NCI-H446 (cell line): ENCODE data around the gene TFRC.
"Not testable (repeated sequence)": the region's sequence is repeated elsewhere in the genome, so short reads cannot be mapped to it uniquely, and the experiment has no call there.

ENCODE experiments used
- DNase-seq, 2 experiments: peaks; one replicate each; lab custom pipeline; 2025; lab: John Stamatoyannopoulos, UW

Gene TFRC

GRCh38 chr3:196004359-196005052, 77.4 kb downstream of the TFRC start:
- not testable (repeated sequence) for DNase-seq

- DNase-seq: no peak
These were observed 78.3 kb downstream of the TFRC start for GRCh38 chr3:196003611-196004010.

- DNase-seq: not testable (repeated sequence)
These were observed 79.2 kb downstream of the TFRC start for GRCh38 chr3:196002721-196003120.

GRCh38 chr3:196001240-196001639, 80.7 kb downstream of the TFRC start:
- DNase-seq: not testable (repeated sequence)

GRCh38 chr3:196000360-196000950, 81.4 kb downstream of the TFRC start:
- DNase-seq: not testable (repeated sequence)

- DNase-seq: no peak
These were observed 82.0 kb downstream of the TFRC start for GRCh38 chr3:195999896-196000295.
